Measurements from ENCODE around the gene PDCD11. TPM values are rescaled to one million over a fixed set of nuclear protein-coding genes. Genes with fewer than 3 reads are reported as not detected.
A peak's percentile ranks its signal among the peaks of the same experiment; 100 is the strongest.

PDCD11 gene
- total RNA-seq, 1 experiment from 2014 or later: 78.8 TPM

DNA sequence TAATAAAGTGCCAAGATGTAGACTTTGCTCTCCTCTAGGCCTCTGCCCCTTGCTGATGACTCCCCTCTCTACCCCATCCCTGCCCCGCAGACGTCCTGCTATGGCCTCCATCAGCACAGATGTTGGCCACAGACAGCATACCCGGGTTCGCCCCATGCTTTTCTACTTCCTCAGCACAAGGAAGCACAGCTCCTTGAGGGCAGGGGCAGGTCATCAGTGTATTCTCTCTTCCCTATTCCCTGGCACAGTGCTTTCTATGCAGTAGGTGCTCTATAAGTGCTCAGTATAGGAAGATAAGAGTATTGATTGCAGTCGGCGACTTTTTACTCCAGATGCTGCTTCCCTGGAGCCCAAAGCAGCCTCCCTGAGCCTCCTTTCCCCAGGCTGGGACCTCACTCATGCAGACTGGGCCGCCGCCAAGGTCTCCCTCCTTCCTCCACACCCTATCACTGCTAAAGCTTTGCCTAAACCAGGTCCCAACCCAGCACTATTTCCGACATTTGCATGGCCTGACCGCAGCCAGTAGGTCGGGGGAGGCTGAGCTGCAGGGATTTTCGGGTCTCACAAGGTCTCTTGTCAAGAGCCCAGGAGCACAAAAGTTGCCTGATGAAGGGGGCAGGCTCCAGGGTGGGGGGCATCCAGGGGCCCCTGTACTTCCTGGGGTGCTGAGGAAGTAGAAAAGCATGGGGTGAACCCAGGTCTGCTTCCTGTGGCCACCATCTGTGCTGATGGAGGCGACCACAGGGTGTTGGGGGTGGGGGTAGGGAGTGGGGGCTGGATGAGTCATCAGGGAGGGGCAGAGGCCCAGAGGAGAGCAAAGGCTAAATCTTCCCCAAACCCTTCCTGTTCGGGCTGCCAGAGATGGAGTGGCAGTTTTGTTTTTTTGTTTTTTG, 74.6 kb downstream of the PDCD11 start:
- H3K27ac Mint-ChIP-seq: no peak overlapping the region
- POLR2A ChIA-PET: no interaction called here
- no peak overlapping the region for H3K4me3 Mint-ChIP-seq
- peaks cover 11% of the 10 kb centered on the region for H3K4me1 Mint-ChIP-seq
- DNase-seq (ENCODE audit: low spot score): no peak
- H3K27me3 Mint-ChIP-seq (ENCODE audit: low read depth): no peaks in the 10 kb centered on the region; the same call in 1 of the 2 replicates
- H3K9me3 Mint-ChIP-seq: no peaks in the 10 kb centered on the region
- CTCF ChIA-PET: interaction anchor here (0.6 to 3.2 kb wide), 4 partner anchors 12 to 1461 kb away, joined by 3 to 11 read pairs (median 3); partner anchors contain the start of gene CALHM2
- H3K36me3 Mint-ChIP-seq: no peaks in the 10 kb centered on the region
- TF ChIP-seq NFE2L1 (CRISPR knock-in tag; IDR thresholded peaks at IDR 0.05): no peak
- no peak for TF ChIP-seq KAT7 (CRISPR knock-in tag; IDR thresholded peaks at IDR 0.05; ENCODE audit: borderline replicate concordance)
- no peak for TF ChIP-seq TEAD1 (CRISPR knock-in tag; IDR thresholded peaks at IDR 0.05)
- TF ChIP-seq ARID4B (CRISPR knock-in tag; IDR thresholded peaks at IDR 0.05; ENCODE audit: borderline replicate concordance): no peak
- TF ChIP-seq RELA (CRISPR knock-in tag; IDR thresholded peaks at IDR 0.05; ENCODE audit: borderline replicate concordance): no peak
- TF ChIP-seq, protein P1, sequence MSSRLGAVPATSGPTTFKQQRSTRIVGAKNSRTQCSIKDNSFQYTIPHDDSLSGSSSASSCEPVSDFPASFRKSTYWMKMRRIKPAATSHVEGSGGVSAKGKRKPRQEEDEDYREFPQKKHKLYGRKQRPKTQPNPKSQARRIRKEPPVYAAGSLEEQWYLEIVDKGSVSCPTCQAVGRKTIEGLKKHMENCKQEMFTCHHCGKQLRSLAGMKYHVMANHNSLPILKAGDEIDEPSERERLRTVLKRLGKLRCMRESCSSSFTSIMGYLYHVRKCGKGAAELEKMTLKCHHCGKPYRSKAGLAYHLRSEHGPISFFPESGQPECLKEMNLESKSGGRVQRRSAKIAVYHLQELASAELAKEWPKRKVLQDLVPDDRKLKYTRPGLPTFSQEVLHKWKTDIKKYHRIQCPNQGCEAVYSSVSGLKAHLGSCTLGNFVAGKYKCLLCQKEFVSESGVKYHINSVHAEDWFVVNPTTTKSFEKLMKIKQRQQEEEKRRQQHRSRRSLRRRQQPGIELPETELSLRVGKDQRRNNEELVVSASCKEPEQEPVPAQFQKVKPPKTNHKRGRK (CRISPR knock-in tag; IDR thresholded peaks at IDR 0.05; ENCODE audit: borderline replicate concordance): no peak
- no peak for TF ChIP-seq ATF1 (CRISPR knock-in tag; IDR thresholded peaks at IDR 0.05)
- no peak for TF ChIP-seq TP53 (CRISPR knock-in tag; IDR thresholded peaks at IDR 0.05)
- TF ChIP-seq FOXK1 (CRISPR knock-in tag; IDR thresholded peaks at IDR 0.05): no peak
- peak; percentile 58 for ATAC-seq

- H3K4me3 Mint-ChIP-seq: no peak overlapping the region
- POLR2A ChIA-PET: no interaction called here
- ATAC-seq: no peak
- no peaks in the 10 kb centered on the region; the same call in 1 of the 2 replicates for H3K27me3 Mint-ChIP-seq (ENCODE audit: low read depth)
- TF ChIP-seq KAT7 (CRISPR knock-in tag; IDR thresholded peaks at IDR 0.05; ENCODE audit: borderline replicate concordance) (no peak), ZNF232 (CRISPR knock-in tag; IDR thresholded peaks at IDR 0.05) (no peak), MXD4 (CRISPR knock-in tag; IDR thresholded peaks at IDR 0.05; ENCODE audit: borderline replicate concordance) (no peak), NFATC4 (CRISPR knock-in tag; IDR thresholded peaks at IDR 0.05) (no peak), PRRX2 (CRISPR knock-in tag; IDR thresholded peaks at IDR 0.05) (no peak), ZNF671 (CRISPR knock-in tag; IDR thresholded peaks at IDR 0.05) (no peak), ZNF281 (CRISPR knock-in tag; IDR thresholded peaks at IDR 0.05) (no peak), SMAD4 (CRISPR knock-in tag; IDR thresholded peaks at IDR 0.05) (no peak), ZNF416 (CRISPR knock-in tag; IDR thresholded peaks at IDR 0.05) (no peak), OVOL2 (CRISPR knock-in tag; IDR thresholded peaks at IDR 0.05; ENCODE audit: borderline replicate concordance) (no peak), USF2 (CRISPR knock-in tag; IDR thresholded peaks at IDR 0.05) (no peak), EMX1 (CRISPR knock-in tag; IDR thresholded peaks at IDR 0.05) (no peak), ZNF121 (CRISPR knock-in tag; IDR thresholded peaks at IDR 0.05) (no peak)
- TF ChIP-seq, protein P1 (CRISPR knock-in tag; IDR thresholded peaks at IDR 0.05; ENCODE audit: borderline replicate concordance): no peak
- H3K36me3 Mint-ChIP-seq: no peaks in the 10 kb centered on the region
- no peaks in the 10 kb centered on the region for H3K9me3 Mint-ChIP-seq
- 0 out of 2 replicates have a peak overlapping the region, but pooled peaks have one; percentile 37 for H3K27ac Mint-ChIP-seq
- CTCF ChIA-PET: interaction anchor here (1.1 to 3.2 kb wide), 3 partner anchors 13 to 71 kb away, joined by 3 to 11 read pairs (median 3); no protein-coding TSS in a partner anchor
- DNase-seq (ENCODE audit: low spot score): no peak
- peaks cover 17% of the 10 kb centered on the region for H3K4me1 Mint-ChIP-seq
These were observed 75.6 kb downstream of the PDCD11 start for GRCh38 chr10:103472005-103472404.
